Caco-2 (cell line): Measurements from ENCODE around the gene MS4A5. TPM values are rescaled to one million over a fixed set of nuclear protein-coding genes. Genes with fewer than 3 reads are reported as not detected.

Experiments
- BruUV-seq: library from RNA; stranded (reverse); fragments of 400-500 nt; replicated peaks from 2 replicates; lab custom pipeline; 2021; lab: Mats Ljungman, UMichigan
- CTCF ChIA-PET: fragments of 300-600 bp; sonication (Branson Sonifier 250); formaldehyde crosslinking; loops from one replicate; lab custom pipeline; 2022; ENCODE audit warnings: antibody characterized with exemption; lab: Charles Lee
- POLR2A ChIA-PET: fragments of 300-600 bp; sonication (Branson Sonifier 250); formaldehyde crosslinking; loops from one replicate; lab custom pipeline; 2022; ENCODE audit warnings: antibody characterized with exemption; lab: Charles Lee
- DNase-seq, 2 experiments: peaks; one replicate each; pipeline versions ENCODE4 v3.0.0 to v3.0.0-alpha.2; 2020 to 2022
- H3K27me3 ChIP-seq: replicated peaks from 2 replicates; pipeline ENCODE4 v1.6.0; 2011; ENCODE audit warnings: low read length; ENCODE audit not compliant: control insufficient read depth, insufficient read depth
- H3K36me3 ChIP-seq: 2 replicates; pipeline ENCODE4 v1.5.1; 2011; ENCODE audit warnings: low read length; ENCODE audit not compliant: control insufficient read depth, insufficient read depth
- H3K4me1 ChIP-seq: fragments of 250-450 bp; sonication (Bioruptor Pico); 2 replicates; pipeline ENCODE4 v1.5.1; 2020; ENCODE audit warnings: mild to moderate bottlenecking
- H3K4me3 ChIP-seq: 2 replicates; pipeline ENCODE4 v1.5.1; 2011; ENCODE audit warnings: low read depth, mild to moderate bottlenecking, control low read depth, low read length
- H3K9me3 ChIP-seq: fragments of 250-450 bp; sonication (Bioruptor Pico); 2 replicates; pipeline ENCODE4 v1.5.1; 2020; ENCODE audit warnings: mild to moderate bottlenecking, moderate library complexity
- H3K27ac Mint-ChIP-seq: one replicate; pipeline ENCODE4 v1.8.0; 2022; ENCODE audit warnings: mixed read lengths; ENCODE audit not compliant: unreplicated experiment
- H3K27me3 Mint-ChIP-seq: one replicate; pipeline ENCODE4 v1.8.0; 2022; ENCODE audit warnings: mixed read lengths; ENCODE audit not compliant: insufficient read depth, unreplicated experiment
- H3K36me3 Mint-ChIP-seq: one replicate; pipeline ENCODE4 v1.8.0; 2022; ENCODE audit warnings: mild to moderate bottlenecking, mixed read lengths; ENCODE audit not compliant: insufficient read depth, unreplicated experiment
- H3K4me1 Mint-ChIP-seq: one replicate; pipeline ENCODE4 v1.8.0; 2022; ENCODE audit warnings: low read depth, mixed read lengths; ENCODE audit not compliant: unreplicated experiment
- H3K4me3 Mint-ChIP-seq: one replicate; pipeline ENCODE4 v1.8.0; 2022; ENCODE audit warnings: mild to moderate bottlenecking, moderate library complexity, mixed read lengths; ENCODE audit not compliant: unreplicated experiment
- H3K9me3 Mint-ChIP-seq: one replicate; pipeline ENCODE4 v1.8.0; 2022; ENCODE audit warnings: mixed read lengths; ENCODE audit not compliant: unreplicated experiment
- intact Hi-C: fragments of 100-400 bp; cut with micrococcal nuclease; formaldehyde crosslinking; loops from one replicate; pipeline ENCODE4 v1.10.0; 2022; ENCODE audit not compliant: unreplicated experiment
- total RNA-seq: library from RNA; stranded (reverse); gene quantifications from 2 replicates; pipeline ENCODE4 v1.2.3, GENCODE V29; 2022
- TF ChIP-seq, protein P1 (sequence below), 2 experiments: fragments of 200-600 bp in 1 of 2; IDR thresholded peaks; 1 replicate in 1 of 2; 2 replicates in 1 of 2; pipeline versions ENCODE4 v1.5.1 to v1.8.0; 2011 to 2022; ENCODE audit warnings: antibody characterized with exemption in 1 of 2, control low read depth in 1 of 2, inconsistent platforms in 1 of 2, low read depth in 1 of 2, low read length in 1 of 2, mild to moderate bottlenecking in 1 of 2, moderate library complexity in 1 of 2; ENCODE audit not compliant: insufficient read depth in 1 of 2, severe bottlenecking in 1 of 2, unreplicated experiment in 1 of 2

The MS4A5 gene
- total RNA-seq, 1 experiment from 2014 or later: not detected

DNA sequence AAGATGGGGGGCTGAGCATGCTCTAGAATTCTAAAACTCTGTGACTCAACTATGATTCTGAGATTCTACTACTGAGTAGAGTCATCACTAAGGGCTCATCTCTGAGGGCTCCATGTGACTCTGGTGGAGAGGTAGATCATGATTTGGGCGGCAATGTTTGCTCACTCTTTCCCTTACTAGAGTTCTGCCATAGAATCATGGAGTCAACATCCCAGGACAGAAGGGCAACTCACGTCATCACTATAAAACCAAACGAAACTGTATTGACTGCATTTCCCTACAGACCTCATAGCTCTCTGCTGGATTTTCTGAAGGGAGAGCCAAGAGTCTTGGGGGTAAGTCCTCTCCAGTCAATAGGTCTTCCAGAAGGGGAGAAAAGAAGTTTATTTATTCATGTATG, 33.0 kb upstream of the MS4A5 start, which contains the start of gene MS4A14:
Gene MS4A14, plus strand, starts transcription at position 78 of the 400 bp plus-strand sequence. Its CDS starts 120 bp downstream, at position 198.
- no TSS peak for BruUV-seq
- no peak for DNase-seq
- Mint-ChIP-seq H3K4me3 (no peak within 1 kb of the TSS), H3K9me3 (no peaks in the 10 kb centered on the region), H3K27me3 (no peaks in the 10 kb centered on the region), H3K27ac (no peak within 1 kb of the TSS), H3K4me1 (no peaks in the 10 kb centered on the region), H3K36me3 (no peaks in the 10 kb centered on the region)
- POLR2A ChIA-PET: no interaction called here
- Histone ChIP-seq H3K4me1 (no peaks in the 10 kb centered on the region), H3K9me3 (no peaks in the 10 kb centered on the region; the same call in 1 of the 2 replicates), H3K27me3 (no peaks in the 10 kb centered on the region), H3K4me3 (no peak within 1 kb of the TSS), H3K36me3 (no peaks in the 10 kb centered on the region)
- intact Hi-C loops: no loop called here
- TF ChIP-seq, protein P1, sequence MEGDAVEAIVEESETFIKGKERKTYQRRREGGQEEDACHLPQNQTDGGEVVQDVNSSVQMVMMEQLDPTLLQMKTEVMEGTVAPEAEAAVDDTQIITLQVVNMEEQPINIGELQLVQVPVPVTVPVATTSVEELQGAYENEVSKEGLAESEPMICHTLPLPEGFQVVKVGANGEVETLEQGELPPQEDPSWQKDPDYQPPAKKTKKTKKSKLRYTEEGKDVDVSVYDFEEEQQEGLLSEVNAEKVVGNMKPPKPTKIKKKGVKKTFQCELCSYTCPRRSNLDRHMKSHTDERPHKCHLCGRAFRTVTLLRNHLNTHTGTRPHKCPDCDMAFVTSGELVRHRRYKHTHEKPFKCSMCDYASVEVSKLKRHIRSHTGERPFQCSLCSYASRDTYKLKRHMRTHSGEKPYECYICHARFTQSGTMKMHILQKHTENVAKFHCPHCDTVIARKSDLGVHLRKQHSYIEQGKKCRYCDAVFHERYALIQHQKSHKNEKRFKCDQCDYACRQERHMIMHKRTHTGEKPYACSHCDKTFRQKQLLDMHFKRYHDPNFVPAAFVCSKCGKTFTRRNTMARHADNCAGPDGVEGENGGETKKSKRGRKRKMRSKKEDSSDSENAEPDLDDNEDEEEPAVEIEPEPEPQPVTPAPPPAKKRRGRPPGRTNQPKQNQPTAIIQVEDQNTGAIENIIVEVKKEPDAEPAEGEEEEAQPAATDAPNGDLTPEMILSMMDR (IDR thresholded peaks at IDR 0.05; ENCODE audit: insufficient read depth in 1 of 2, low read depth in 1 of 2, low read length in 1 of 2, severe bottlenecking in 1 of 2, unreplicated experiment in 1 of 2): no peak
- CTCF ChIA-PET: no interaction called here

DNA sequence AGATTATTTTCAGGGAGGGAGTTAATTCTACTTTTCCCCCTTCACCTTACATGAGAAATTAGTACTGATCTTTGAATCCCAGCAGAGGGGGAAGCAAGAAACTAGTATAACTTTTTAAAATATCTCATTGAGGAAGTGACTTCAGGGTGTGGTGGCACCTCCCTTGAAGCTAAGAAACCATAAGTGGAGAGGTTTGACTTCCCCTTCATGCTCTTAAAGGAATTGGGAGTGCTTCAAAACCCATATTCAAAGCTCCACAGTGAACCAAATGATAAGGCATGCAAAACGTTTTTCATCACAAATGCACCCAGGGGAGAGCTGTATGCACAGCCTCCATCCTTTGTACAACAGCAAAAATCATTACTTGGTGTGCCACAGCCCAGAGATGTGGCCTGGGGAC, 32.6 kb upstream of the MS4A5 start:
- intact Hi-C loops: no loop called here
- BruUV-seq: no TSS peak
- ChIA-PET POLR2A (no interaction called here), CTCF (no interaction called here)
- Mint-ChIP-seq H3K36me3 (no peaks in the 10 kb centered on the region), H3K9me3 (no peaks in the 10 kb centered on the region), H3K27me3 (no peaks in the 10 kb centered on the region), H3K27ac (no peak overlapping the region), H3K4me1 (no peaks in the 10 kb centered on the region), H3K4me3 (no peak overlapping the region)
- H3K9me3 ChIP-seq: no peaks in the 10 kb centered on the region; the same call in 1 of the 2 replicates
- H3K36me3 ChIP-seq: no peaks in the 10 kb centered on the region
- TF ChIP-seq, protein P1 (IDR thresholded peaks at IDR 0.05; ENCODE audit: insufficient read depth in 1 of 2, low read depth in 1 of 2, low read length in 1 of 2, severe bottlenecking in 1 of 2, unreplicated experiment in 1 of 2): no peak
- H3K27me3 ChIP-seq: no peaks in the 10 kb centered on the region
- DNase-seq: no peak
- no peaks in the 10 kb centered on the region for H3K4me1 ChIP-seq
- no peak overlapping the region for H3K4me3 ChIP-seq

DNA sequence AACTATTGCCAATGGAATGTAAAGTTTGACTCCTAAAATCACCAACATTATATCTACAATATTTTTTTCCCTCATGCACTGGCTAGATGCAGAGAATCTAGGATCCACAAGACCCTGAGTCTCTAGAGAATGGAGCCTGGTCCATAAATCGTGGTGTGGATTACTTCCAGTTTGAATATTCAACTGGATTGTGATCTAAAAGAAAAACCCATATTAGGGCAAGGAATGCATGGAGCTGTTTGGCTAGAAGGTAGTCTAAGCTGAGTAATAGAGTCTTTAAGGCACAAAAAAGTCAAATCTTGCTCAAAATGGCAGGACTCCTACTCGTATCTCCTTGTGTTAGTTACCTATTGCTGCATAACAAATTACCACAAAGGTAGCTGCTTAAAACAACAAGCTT, 9.4 kb upstream of the MS4A5 start:
- intact Hi-C loops: no loop called here
- no peaks in the 10 kb centered on the region for H3K36me3 Mint-ChIP-seq
- H3K9me3 ChIP-seq: no peaks in the 10 kb centered on the region
- no peaks in the 10 kb centered on the region for H3K27me3 ChIP-seq
- no peaks in the 10 kb centered on the region for H3K36me3 ChIP-seq
- no peaks in the 10 kb centered on the region for H3K4me1 Mint-ChIP-seq
- H3K9me3 Mint-ChIP-seq: peaks cover 12% of the 10 kb centered on the region
- no peak overlapping the region for H3K27ac Mint-ChIP-seq
- TF ChIP-seq, protein P1 (IDR thresholded peaks at IDR 0.05; ENCODE audit: insufficient read depth in 1 of 2, low read depth in 1 of 2, low read length in 1 of 2, severe bottlenecking in 1 of 2, unreplicated experiment in 1 of 2): no peak
- BruUV-seq: no TSS peak
- no peaks in the 10 kb centered on the region for H3K4me1 ChIP-seq
- no peaks in the 10 kb centered on the region for H3K27me3 Mint-ChIP-seq
- no peak for DNase-seq
- H3K4me3 Mint-ChIP-seq: no peak overlapping the region
- H3K4me3 ChIP-seq: no peak overlapping the region
- ChIA-PET POLR2A (no interaction called here), CTCF (no interaction called here)
